GM10266 (cell line): Measurements from ENCODE around the gene SLC6A6.

Experiments
- DNase-seq: peaks from one replicate; pipeline ENCODE4 v3.0.0; 2012; ENCODE audit errors: extremely low spot score
- CTCF ChIP-seq: IDR thresholded peaks from 2 replicates; pipeline ENCODE4 v1.5.1; 2012; ENCODE audit warnings: mild to moderate bottlenecking, low read depth; ENCODE audit not compliant: control insufficient read depth, insufficient read depth; ENCODE audit errors: missing control alignments

SLC6A6 gene

DNA sequence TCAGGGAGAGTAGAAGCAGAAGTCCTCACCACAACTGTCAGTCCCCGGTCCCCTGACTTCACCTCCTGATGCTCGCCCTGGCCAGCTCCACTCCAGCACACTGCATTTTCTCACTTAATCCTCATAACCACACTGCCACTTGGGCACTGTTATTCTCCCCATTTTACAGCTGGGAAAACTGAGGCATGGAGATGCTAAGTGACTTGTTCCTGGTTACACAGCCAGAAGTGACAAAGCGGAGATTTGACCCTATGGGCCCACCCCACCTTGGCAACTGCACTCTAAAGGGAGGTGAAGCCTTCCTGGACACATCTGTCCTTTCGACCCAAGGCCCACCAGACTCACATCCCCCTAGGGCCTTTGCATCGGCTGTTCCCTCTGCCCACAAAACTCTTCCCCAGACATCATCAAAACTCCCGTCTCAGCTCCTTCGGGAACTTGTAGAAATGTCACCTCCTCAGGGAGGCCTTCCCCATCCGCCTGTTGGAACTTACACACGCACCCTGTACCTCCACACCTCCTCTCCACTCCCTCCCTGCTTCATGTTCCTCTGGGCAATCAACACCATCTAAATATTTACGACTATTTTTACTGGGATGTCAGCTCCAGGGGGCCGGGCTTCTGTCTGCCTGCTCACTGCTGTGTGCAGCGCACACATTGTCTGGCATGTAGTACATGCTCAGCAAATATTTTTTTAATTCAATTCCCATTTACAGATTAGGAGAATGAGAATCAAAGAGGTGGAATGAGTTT is 134.6 kb downstream of the SLC6A6 start:
- TF ChIP-seq CTCF = no peak
- no peak for DNase-seq

DNA sequence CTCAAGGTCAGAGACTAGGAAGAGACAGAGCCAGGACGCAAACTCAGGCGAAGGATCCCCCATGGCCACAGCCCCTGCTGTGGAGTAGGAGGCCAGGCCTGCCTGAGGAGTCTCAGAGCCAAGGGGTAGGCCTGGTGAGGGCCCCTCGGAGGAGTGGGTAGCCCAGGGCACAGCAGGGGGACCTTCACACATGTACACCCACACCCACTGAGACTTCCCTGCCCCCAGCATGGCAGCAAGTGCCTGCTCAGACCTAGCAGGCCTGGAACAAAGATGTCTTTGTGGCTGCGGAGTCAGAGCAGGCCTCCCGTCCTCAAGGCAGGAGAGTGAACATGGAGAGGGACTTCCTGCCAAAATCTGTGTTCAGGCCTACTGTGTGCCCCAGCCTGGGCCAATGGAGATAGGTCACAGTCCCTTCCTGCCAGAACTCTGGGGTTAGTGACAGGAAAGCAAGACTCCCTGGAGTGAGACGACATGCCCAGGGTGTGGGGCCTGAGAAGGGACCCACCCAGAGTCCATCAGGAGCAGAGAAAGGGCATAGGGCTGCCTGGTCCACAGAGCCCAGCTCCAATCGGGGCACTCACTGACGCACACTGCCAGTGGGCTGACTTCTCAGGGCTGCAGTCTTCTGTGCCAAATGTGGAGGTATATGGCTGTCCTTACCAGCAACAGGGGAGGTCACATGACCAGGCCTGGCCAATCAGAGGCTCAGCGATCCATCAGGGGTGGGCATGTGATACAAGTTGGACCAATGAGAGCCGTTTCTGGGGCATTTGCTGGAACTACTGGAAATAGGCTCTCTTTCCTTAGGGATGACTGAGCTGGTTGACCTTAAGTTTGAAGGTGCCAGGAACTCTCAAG is 135.4 kb downstream of the SLC6A6 start:
- no peak for TF ChIP-seq CTCF
- no peak for DNase-seq

DNA sequence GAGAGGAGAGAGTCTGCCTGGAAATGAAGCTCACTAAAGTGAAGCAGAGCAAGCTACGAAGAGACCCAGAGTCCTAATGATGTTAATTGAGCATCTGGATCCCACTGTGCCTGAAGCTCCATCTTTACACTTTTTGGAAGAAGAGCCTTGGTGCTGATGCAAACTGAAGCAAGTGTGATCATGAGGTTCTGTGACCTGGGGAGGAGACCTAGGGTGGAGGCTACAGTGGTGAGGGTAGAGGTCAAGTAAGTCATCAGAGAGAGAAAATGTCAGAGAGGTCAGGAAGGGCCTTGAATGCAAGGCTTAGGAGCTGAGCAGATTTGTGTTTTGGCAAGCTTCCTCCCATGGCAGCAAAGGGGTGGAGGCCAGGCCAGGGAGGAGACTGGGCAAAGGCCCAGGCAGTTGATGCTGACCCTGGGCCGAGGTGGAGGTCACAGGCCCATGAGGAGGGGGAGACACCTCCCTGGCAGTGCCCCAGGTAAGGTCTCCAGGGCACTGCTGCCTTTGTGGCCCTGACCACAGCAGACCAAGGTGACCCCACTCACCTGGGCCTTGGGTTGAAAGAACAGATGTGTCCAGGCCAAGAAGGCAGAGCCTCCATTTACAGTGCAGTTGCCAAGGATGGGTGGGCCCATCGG is 136.2 kb downstream of the SLC6A6 start:
- no peak for TF ChIP-seq CTCF
- no peak for DNase-seq
